Activated T-helper 2 cell treated with anti-CD3 and anti-CD28 coated beads, Interferon-gamma antibody, Interleukin-2, Interleukin-4, amounts not matched to agents 10 μg/mL and 5 μg/mL and 100 μg/mL, durations not matched to agents 14 hours and 24 hours and 36 hours (primary cell): ENCODE measurements around the gene MSH5. TPM values are rescaled to one million over a fixed set of nuclear protein-coding genes. Genes with fewer than 3 reads are reported as not detected.

Experiments used
- DNase-seq: peaks from one replicate; pipeline ENCODE4 v3.0.0; 2021; ENCODE audit warnings: low spot score
- H3K27ac Mint-ChIP-seq: one replicate; pipeline ENCODE4 v1.8.0; 2021; ENCODE audit warnings: mixed read lengths
- H3K27me3 Mint-ChIP-seq: one replicate; pipeline ENCODE4 v1.8.0; 2021; ENCODE audit warnings: low read depth, mixed read lengths
- H3K36me3 Mint-ChIP-seq: one replicate; pipeline ENCODE4 v1.8.0; 2021; ENCODE audit warnings: low read depth, mixed read lengths
- H3K4me1 Mint-ChIP-seq: one replicate; pipeline ENCODE4 v1.8.0; 2021; ENCODE audit warnings: low read depth, mixed read lengths
- H3K4me3 Mint-ChIP-seq: one replicate; pipeline ENCODE4 v1.8.0; 2021; ENCODE audit warnings: low read depth, mild to moderate bottlenecking, moderate library complexity, mixed read lengths
- H3K9me3 Mint-ChIP-seq: one replicate; pipeline ENCODE4 v1.8.0; 2021; ENCODE audit warnings: mixed read lengths
- intact Hi-C: fragments of 100-400 bp; cut with micrococcal nuclease; formaldehyde crosslinking; loops from one replicate; pipeline ENCODE4 v1.15.1; 2023
- total RNA-seq: library from RNA; stranded (reverse); gene quantifications from 2 replicates; pipeline ENCODE4 v1.2.3, GENCODE V29; 2022

Gene MSH5
- total RNA-seq, 1 donor from 2014 or later = 93.3 TPM

DNA sequence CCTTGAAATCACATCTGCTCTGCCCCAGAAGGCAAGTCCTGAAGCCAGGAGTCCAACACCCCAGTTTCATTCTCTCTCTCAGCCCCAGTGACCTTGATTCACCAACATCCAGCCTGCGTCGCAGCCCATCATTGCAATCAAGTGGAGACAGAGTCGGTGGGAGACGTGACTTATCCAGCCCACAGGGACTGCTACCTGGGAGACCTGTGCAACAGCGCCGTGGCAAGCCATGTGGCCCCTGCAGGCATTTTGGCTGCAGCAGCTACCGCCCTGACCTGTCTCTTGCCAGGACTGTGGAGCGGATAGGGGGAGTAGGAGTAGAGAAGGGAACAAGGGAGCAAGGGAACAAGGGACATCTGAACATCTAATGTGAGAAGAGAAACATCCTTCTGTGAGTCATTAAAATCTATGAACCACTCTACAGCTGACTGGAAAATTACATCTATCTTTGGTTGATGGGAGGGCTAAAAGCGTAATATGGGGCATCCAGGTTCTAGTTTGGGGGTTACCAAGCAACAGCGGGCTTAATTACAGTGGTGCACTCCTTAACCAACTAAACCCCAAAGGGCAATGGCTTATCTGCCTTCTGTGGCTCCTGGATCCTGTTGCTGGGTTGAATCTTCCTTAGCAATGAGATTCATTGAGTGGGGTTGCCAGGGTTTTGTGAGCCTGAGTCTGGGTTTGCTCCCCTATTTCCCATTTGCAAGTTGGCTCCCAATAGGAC, 22.1 kb upstream of the MSH5 start:
- no peaks in the 10 kb centered on the region for H3K36me3 Mint-ChIP-seq
- intact Hi-C loops = no loop called here
- H3K4me1 Mint-ChIP-seq = peaks cover 7% of the 10 kb centered on the region
- no peaks in the 10 kb centered on the region for H3K9me3 Mint-ChIP-seq
- H3K27ac Mint-ChIP-seq = no peak overlapping the region
- peaks cover 11% of the 10 kb centered on the region for H3K27me3 Mint-ChIP-seq
- no peak overlapping the region for H3K4me3 Mint-ChIP-seq
- DNase-seq = no peak

DNA sequence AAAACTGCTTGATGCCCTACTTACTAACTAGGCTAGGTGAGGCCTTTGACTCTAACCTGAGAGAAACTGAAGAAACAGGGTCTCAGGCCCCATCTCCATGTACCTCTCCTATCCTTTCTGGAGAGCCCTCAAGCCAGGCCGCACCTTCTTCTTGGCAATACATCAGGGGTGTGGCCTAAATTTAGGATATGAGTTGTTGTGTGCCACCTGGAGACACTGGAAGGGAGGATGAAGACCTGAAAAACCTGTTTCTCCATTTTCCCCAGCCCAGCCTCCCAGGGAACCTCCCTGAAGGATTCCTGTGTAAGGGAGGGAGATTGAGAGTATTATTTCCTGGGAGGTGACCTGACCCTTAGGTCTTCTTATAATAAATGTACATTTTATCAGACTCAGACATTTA, 21.5 kb upstream of the MSH5 start:
- Mint-ChIP-seq H3K27me3 (peaks cover 8% of the 10 kb centered on the region), H3K4me3 (no peak overlapping the region), H3K4me1 (peaks cover 7% of the 10 kb centered on the region), H3K27ac (no peak overlapping the region), H3K9me3 (no peaks in the 10 kb centered on the region), H3K36me3 (no peaks in the 10 kb centered on the region)
- DNase-seq = no peak
- intact Hi-C loops = no loop called here

DNA sequence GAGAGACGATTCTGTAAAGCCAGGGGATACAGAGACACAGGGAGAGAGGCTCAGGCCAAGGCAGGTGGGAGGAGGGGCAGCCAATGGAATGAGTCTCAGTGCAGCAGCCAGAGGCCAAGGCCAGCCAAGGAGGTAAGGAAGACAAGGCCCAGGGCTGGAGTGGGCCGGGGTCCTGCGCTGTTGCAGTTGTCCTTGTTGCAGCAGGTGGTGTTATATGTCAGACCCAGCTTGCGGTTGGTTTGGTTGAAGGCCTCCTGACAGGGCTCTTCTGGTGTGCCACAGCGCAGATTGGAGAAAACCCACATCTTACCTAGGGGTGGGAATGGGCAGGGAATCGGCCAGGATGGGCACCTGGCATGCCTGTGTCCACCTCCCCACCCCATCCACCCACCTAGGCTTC, 20.8 kb upstream of the MSH5 start:
- H3K27ac Mint-ChIP-seq = no peak overlapping the region

DNA sequence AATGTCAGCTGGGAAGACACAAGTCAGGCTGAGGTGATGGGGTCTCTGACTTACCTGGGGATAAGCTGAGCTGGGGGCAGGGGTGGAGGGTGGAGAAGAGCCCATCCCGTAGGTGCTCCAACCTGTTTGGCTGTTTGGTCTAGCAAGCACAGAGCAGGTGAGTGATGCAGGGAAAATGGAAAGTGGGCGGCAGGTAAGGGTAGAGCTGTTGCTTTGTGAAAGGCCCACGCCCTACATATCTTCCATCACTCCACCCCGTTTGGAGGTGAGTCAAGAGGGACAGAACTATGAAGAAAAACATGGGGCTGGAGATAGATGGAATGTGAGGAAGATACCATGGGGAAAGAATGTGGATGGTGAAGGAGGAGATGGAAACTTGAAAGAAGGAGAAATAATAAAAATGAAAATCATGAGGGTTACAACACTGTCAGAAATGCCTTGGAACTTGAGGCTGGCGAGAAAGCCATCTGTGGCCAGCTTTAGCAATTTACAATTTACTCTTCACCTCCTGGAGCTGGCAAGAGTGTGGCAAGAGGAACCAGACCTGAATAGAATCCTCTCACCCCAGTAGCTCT, 19.5 kb upstream of the MSH5 start:
- no peak for DNase-seq
- intact Hi-C loops = no loop called here
- H3K4me3 Mint-ChIP-seq = no peak overlapping the region
- peaks cover 5% of the 10 kb centered on the region for H3K27me3 Mint-ChIP-seq
- no peaks in the 10 kb centered on the region for H3K9me3 Mint-ChIP-seq
- no peaks in the 10 kb centered on the region for H3K36me3 Mint-ChIP-seq
- no peak overlapping the region for H3K27ac Mint-ChIP-seq
- peaks cover 7% of the 10 kb centered on the region for H3K4me1 Mint-ChIP-seq

More for the DNA sequence above, 20.8 kb upstream of the MSH5 start:
- Mint-ChIP-seq H3K4me3 (no peak overlapping the region), H3K36me3 (no peaks in the 10 kb centered on the region), H3K27me3 (peaks cover 7% of the 10 kb centered on the region), H3K9me3 (no peaks in the 10 kb centered on the region), H3K4me1 (peaks cover 7% of the 10 kb centered on the region)
- no peak for DNase-seq
- intact Hi-C loops = no loop called here

DNA sequence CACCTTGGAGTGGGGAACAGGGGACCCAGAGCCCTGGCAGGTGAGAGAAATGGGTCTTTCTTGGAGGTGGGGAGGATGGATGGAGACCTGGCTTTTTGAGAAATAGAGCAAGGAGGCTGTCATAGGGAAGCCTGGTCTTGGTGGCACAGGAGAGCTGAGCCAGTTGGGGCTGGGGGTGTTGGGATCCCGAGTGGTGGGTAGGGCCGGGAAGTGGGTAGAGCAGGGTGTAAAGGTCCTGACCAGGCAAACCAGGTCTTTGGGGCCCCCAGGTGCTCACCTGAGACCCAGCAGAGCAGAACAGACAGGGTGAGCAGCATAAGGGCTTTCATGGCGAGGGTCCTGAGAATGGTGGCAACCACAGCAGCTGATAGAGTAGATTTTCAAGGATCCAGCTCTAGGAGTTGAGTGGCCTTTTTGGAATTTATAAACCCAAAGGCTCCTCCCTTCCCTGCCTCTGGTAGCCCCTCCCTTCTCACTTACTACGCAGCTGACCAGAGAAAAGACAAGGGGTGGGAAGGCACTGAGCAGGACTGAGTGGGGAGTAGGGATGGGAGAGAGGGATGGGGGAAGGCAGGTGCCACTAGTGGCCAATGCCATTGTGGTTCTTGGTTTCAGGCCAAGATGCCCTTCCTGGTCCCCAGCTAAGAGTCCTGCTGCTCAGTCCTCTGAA, 18.3 kb upstream of the MSH5 start, which contains the start of gene LY6G6C:
TSS of gene LY6G6C (minus strand) at position 396 of the 670 bp plus-strand sequence. CDS start at position 329, 67 bp downstream.
- H3K27me3 Mint-ChIP-seq = peaks cover 5% of the 10 kb centered on the region
- no peak within 1 kb of the TSS for H3K4me3 Mint-ChIP-seq
- intact Hi-C loops = no loop called here

DNA sequence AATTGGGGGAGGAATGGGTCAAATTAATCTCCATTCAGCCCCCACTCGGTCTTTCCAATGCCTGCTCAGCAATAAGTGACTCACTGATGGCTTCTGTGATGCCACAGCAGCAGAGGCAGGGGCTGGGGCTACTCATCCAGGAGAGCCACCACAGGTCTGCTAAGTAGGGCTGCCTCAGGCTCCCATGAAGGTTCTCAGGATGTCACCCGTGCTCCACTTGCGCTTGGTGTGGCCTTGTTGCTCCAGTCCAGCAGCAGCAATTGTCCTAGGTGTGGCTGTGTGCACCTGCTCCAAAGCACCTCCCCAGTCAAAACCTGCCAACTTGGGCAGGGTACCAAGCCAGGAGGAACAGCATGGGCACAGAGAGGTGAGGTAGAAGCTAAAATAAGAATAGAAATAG, 17.6 kb upstream of the MSH5 start:
- Mint-ChIP-seq H3K27me3 (peaks cover 5% of the 10 kb centered on the region), H3K4me1 (peaks cover 24% of the 10 kb centered on the region), H3K27ac (no peak overlapping the region), H3K9me3 (no peaks in the 10 kb centered on the region), H3K36me3 (peaks cover 7% of the 10 kb centered on the region), H3K4me3 (no peak overlapping the region)
- no peak for DNase-seq
- intact Hi-C loops = no loop called here

More for the DNA sequence above, 18.3 kb upstream of the MSH5 start, which contains the start of gene LY6G6C:
- Mint-ChIP-seq H3K9me3 (no peaks in the 10 kb centered on the region), H3K4me1 (peaks cover 17% of the 10 kb centered on the region), H3K36me3 (peaks cover 3% of the 10 kb centered on the region), H3K27ac (no peak within 1 kb of the TSS)
- no peak for DNase-seq

DNA sequence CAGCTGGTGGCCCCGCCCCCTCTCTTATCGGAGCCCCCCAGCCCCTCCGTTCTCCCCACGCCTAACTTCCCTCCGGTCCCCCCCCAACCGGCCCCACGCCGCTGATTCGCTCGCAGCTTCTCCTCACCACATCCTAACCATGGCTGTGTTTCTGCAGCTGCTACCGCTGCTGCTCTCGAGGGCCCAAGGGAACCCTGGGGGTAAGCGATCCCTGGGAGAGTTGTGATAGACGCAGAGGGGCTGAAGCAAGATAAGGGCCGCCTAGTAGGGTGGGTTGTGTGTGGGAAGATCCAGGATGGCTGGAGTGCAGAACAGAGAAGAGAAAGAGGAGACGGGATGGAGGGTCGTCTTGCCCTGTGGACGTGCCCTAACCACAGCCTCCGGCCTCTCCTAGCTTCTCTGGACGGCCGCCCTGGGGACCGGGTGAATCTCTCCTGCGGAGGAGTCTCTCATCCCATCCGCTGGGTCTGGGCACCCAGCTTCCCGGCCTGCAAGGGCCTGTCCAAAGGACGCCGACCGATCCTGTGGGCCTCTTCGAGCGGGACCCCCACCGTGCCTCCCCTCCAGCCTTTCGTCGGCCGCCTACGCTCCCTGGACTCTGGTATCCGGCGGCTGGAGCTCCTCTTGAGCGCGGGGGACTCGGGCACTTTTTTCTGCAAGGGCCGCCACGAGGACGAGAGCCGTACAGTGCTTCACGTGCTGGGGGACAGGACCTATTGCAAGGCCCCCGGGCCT, 16.4 kb upstream of the MSH5 start, which contains the start of gene MPIG6B:
TSS of gene MPIG6B (plus strand) at position 129 of the 735 bp plus-strand sequence. CDS start at position 140, 11 bp downstream.
- H3K4me1 Mint-ChIP-seq = peaks cover 32% of the 10 kb centered on the region
- peaks cover 10% of the 10 kb centered on the region for H3K36me3 Mint-ChIP-seq
- no peaks in the 10 kb centered on the region for H3K9me3 Mint-ChIP-seq
- intact Hi-C loops = no loop called here
- H3K4me3 Mint-ChIP-seq = no peak within 1 kb of the TSS
- H3K27ac Mint-ChIP-seq = no peak within 1 kb of the TSS
- H3K27me3 Mint-ChIP-seq = peaks cover 5% of the 10 kb centered on the region
- DNase-seq = no peak

DNA sequence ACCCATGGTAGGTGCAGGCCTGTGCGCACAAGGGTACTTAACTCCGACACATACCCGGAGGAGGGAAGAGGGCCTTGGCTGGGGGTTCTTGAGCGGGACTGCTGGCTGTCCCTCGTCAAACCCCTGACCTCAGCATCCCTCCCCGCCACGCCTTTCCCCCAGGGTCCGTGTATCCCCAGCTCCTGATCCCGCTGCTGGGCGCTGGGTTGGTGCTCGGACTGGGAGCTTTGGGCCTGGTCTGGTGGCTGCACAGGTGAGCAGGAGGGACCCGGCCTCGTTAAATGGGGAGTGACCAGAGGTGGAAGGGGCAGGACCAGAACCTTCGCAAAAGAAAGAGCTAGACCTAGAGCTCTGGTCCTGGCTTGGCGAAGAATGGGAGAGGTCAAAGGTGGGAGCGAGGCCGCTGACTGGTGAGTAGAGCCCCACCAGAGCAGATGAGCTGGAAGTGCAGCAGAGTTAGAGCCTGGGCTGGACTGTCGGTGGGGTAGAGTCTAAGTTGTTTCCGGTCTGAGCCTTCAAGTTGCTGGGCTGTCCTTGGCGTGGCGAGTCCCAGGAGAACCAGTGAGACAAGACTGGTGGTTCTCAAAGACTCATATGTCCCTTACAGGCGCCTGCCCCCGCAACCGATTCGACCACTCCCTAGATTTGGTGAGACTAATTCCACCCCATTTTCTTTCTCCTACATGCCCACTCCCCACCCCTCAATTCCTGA, 15.7 kb upstream of the MSH5 start:
- H3K27me3 Mint-ChIP-seq = peaks cover 5% of the 10 kb centered on the region
- peaks cover 34% of the 10 kb centered on the region for H3K4me1 Mint-ChIP-seq
- no peak for DNase-seq
- H3K9me3 Mint-ChIP-seq = no peaks in the 10 kb centered on the region
- H3K27ac Mint-ChIP-seq = no peak overlapping the region
- peaks cover 12% of the 10 kb centered on the region for H3K36me3 Mint-ChIP-seq
- intact Hi-C loops = no loop called here
- H3K4me3 Mint-ChIP-seq = no peak overlapping the region

DNA sequence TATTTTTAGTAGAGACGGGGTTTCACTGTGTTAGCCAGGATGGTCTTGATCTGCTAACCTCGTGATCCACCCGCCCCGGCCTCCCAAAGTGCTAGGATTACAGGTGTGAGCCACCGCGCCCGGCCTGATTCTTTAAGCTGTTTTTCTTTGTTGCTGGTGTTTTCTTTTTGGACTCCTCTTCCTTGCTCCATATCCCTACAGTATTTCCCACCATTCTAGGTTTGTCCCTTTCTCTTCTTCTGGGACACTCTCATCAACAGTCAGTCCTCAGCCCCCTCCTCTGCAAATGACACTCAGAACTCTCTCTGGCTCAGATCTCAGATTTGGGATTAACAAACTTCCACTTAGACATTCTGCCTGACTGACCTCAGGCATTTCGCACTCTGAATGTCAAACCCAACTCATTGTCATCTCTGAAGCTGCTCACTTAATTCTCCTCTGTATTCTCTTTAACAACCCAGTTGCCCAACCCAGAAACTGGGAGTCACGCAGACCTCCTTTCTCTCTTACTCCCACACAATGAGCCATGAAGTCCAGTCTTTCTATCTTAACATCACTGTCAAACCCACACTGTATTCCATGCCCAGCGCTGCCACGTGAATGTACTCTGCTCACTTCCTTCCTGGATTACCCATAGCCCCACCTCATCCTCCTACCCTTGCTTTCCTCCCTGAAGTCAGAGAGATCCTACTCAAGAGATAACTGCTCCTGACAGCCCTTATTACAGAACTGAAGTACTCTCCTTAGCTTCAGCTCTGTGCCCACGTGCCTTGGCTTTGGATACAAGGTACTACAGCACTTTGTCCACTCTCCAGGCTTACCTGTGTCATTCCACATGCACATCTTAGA, 14.1 kb upstream of the MSH5 start:
- Mint-ChIP-seq H3K36me3 (peaks cover 22% of the 10 kb centered on the region), H3K27me3 (no peaks in the 10 kb centered on the region), H3K9me3 (no peaks in the 10 kb centered on the region), H3K4me1 (peaks cover 46% of the 10 kb centered on the region), H3K4me3 (no peak overlapping the region), H3K27ac (peak overlapping the region; percentile 47)
- DNase-seq = no peak
- intact Hi-C loops = no loop called here

DNA sequence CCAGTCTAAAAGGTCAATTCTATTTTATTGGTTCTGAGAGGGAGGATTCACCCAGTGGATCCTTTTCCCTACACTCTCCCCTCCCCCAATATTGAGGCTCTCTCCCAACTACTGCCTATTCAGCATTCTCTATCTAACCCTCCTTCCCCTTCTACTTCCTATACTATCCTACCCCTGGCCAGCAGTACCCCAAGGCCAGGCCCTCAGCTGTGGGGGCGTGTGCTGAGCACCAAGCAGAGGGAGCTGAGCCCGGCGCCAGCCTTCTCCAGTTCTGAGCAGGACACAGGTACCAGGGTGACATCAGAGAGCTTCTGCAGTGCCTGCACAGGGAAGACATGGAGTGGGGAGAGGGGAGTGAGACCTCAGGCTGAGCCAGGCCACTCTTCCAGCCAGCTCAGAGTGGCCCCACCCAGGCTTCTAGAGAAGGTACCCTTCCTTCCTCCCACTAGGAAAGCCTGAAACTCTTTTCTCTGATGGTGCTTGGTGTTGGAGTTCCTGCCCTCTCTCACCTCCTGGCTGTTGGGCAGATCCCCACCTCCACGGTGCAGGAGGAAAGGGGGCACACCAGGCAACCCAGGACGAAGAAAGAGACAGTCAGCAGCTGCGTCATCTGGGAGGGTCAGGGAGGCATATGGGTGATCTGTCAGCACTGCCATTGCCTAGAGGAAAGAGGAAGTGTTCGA, 12.6 kb upstream of the MSH5 start:
- Mint-ChIP-seq H3K27ac (peak overlapping the region; percentile 19), H3K27me3 (no peaks in the 10 kb centered on the region), H3K4me1 (peaks cover 46% of the 10 kb centered on the region), H3K36me3 (peaks cover 34% of the 10 kb centered on the region), H3K4me3 (peak overlapping the region; percentile 49), H3K9me3 (no peaks in the 10 kb centered on the region)
- intact Hi-C loops = no loop called here
- DNase-seq = no peak
